ENCODE results near the gene TEX22. TPM values are rescaled to one million over a fixed set of nuclear protein-coding genes. Genes with fewer than 3 reads are reported as not detected.

TEX22 gene
- total and polyA plus RNA-seq, 2 experiments from 2014 or later, result 0.21 TPM

DNA sequence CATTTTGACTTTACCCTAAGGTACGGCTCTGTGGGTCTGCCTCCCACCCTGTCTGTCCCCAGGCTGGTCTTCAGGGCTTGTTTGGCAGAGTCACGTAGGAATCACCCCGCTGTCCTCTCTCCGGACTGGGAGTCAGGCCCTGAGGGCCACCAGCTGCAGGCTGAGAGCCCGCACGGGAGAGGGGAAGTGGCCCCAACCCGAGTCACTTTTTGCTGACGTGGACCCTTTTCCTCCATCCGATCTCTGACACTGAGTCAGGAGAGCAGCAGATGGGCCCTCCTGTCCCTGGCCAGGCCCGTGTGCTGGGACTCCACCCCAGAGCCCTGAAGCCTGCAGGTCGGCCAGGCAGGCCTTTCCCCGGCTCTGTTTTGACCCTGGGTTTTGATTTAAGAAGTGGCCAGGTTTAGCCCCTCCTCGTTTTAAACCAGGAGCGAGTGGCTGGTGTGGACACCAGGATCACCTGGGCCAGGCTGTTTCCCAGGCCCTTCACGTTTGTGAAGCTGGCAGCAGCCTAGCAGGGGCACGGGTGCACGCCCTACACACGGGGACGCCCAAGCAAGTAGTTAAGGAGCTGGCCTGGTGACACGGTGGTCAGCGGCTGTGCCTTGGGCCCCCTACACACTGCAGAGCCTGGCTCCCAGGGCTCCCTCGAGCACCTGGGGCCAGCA, 12.5 kb upstream of the TEX22 start:
- H3K9me3 Mint-ChIP-seq, result no peaks in the 10 kb centered on the region
- no peak for DNase-seq (ENCODE audit: low spot score)
- no peak overlapping the region for H3K4me3 ChIP-seq
- no peak overlapping the region for H3K27ac Mint-ChIP-seq
- H3K4me1 ChIP-seq (ENCODE audit: insufficient read depth), result no peaks in the 10 kb centered on the region
- no peaks in the 10 kb centered on the region for H3K4me1 Mint-ChIP-seq
- H3K27ac ChIP-seq (ENCODE audit: low read depth), result no peak overlapping the region
- H3K27me3 Mint-ChIP-seq (ENCODE audit: insufficient read depth, low read depth, poor library complexity), result peaks cover 10% of the 10 kb centered on the region
- ATAC-seq, result no peak
- H3K27me3 ChIP-seq (ENCODE audit: insufficient read depth), result no peaks in the 10 kb centered on the region
- no peaks in the 10 kb centered on the region for H4K20me1 ChIP-seq (replicated peaks; ENCODE audit: insufficient read depth)
- H3K79me2 ChIP-seq (replicated peaks; ENCODE audit: insufficient read depth), result no peaks in the 10 kb centered on the region
- H3K4me2 ChIP-seq, result no peak overlapping the region
- no peak overlapping the region for H3K4me3 Mint-ChIP-seq
- 0 out of 2 replicates have a peak, but pooled peaks cover 2% of the 10 kb centered on the region for H3F3A ChIP-seq (replicated peaks; ENCODE audit: low read depth)
- no peak for TF ChIP-seq REST (IDR thresholded peaks at IDR 0.05; ENCODE audit: unreplicated experiment)
- TF ChIP-seq, protein P1, sequence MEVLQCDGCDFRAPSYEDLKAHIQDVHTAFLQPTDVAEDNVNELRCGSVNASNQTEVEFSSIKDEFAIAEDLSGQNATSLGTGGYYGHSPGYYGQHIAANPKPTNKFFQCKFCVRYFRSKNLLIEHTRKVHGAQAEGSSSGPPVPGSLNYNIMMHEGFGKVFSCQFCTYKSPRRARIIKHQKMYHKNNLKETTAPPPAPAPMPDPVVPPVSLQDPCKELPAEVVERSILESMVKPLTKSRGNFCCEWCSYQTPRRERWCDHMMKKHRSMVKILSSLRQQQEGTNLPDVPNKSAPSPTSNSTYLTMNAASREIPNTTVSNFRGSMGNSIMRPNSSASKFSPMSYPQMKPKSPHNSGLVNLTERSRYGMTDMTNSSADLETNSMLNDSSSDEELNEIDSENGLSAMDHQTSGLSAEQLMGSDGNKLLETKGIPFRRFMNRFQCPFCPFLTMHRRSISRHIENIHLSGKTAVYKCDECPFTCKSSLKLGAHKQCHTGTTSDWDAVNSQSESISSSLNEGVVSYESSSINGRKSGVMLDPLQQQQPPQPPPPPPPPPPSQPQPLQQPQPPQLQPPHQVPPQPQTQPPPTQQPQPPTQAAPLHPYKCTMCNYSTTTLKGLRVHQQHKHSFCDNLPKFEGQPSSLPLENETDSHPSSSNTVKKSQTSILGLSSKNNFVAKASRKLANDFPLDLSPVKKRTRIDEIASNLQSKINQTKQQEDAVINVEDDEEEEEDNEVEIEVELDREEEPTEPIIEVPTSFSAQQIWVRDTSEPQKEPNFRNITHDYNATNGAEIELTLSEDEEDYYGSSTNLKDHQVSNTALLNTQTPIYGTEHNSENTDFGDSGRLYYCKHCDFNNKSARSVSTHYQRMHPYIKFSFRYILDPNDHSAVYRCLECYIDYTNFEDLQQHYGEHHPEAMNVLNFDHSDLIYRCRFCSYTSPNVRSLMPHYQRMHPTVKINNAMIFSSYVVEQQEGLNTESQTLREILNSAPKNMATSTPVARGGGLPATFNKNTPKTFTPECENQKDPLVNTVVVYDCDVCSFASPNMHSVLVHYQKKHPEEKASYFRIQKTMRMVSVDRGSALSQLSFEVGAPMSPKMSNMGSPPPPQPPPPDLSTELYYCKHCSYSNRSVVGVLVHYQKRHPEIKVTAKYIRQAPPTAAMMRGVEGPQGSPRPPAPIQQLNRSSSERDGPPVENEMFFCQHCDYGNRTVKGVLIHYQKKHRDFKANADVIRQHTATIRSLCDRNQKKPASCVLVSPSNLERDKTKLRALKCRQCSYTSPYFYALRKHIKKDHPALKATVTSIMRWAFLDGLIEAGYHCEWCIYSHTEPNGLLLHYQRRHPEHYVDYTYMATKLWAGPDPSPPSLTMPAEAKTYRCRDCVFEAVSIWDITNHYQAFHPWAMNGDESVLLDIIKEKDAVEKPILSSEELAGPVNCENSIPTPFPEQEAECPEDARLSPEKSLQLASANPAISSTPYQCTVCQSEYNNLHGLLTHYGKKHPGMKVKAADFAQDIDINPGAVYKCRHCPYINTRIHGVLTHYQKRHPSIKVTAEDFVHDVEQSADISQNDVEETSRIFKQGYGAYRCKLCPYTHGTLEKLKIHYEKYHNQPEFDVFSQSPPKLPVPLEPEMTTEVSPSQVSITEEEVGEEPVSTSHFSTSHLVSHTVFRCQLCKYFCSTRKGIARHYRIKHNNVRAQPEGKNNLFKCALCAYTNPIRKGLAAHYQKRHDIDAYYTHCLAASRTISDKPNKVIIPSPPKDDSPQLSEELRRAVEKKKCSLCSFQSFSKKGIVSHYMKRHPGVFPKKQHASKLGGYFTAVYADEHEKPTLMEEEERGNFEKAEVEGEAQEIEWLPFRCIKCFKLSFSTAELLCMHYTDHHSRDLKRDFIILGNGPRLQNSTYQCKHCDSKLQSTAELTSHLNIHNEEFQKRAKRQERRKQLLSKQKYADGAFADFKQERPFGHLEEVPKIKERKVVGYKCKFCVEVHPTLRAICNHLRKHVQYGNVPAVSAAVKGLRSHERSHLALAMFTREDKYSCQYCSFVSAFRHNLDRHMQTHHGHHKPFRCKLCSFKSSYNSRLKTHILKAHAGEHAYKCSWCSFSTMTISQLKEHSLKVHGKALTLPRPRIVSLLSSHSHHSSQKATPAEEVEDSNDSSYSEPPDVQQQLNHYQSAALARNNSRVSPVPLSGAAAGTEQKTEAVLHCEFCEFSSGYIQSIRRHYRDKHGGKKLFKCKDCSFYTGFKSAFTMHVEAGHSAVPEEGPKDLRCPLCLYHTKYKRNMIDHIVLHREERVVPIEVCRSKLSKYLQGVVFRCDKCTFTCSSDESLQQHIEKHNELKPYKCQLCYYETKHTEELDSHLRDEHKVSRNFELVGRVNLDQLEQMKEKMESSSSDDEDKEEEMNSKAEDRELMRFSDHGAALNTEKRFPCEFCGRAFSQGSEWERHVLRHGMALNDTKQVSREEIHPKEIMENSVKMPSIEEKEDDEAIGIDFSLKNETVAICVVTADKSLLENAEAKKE (CRISPR knock-in tag; IDR thresholded peaks at IDR 0.05), result no peak
- TF ChIP-seq EZH2phosphoT487 (IDR thresholded peaks at IDR 0.05; ENCODE audit: unreplicated experiment), result no peak
- no peak for TF ChIP-seq POLR2AphosphoS5 (IDR thresholded peaks at IDR 0.05; ENCODE audit: low read depth)
- TF ChIP-seq, protein P2, sequence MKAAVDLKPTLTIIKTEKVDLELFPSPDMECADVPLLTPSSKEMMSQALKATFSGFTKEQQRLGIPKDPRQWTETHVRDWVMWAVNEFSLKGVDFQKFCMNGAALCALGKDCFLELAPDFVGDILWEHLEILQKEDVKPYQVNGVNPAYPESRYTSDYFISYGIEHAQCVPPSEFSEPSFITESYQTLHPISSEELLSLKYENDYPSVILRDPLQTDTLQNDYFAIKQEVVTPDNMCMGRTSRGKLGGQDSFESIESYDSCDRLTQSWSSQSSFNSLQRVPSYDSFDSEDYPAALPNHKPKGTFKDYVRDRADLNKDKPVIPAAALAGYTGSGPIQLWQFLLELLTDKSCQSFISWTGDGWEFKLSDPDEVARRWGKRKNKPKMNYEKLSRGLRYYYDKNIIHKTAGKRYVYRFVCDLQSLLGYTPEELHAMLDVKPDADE (IDR thresholded peaks at IDR 0.05), result no peak
- TF ChIP-seq JUNB (IDR thresholded peaks at IDR 0.05; ENCODE audit: unreplicated experiment), result no peak
- TF ChIP-seq NANOG (IDR thresholded peaks at IDR 0.05; ENCODE audit: borderline replicate concordance), result no peak
- no peak for TF ChIP-seq CREB1 (CRISPR knock-in tag; IDR thresholded peaks at IDR 0.05; ENCODE audit: low read depth)
- TF ChIP-seq, protein P3, sequence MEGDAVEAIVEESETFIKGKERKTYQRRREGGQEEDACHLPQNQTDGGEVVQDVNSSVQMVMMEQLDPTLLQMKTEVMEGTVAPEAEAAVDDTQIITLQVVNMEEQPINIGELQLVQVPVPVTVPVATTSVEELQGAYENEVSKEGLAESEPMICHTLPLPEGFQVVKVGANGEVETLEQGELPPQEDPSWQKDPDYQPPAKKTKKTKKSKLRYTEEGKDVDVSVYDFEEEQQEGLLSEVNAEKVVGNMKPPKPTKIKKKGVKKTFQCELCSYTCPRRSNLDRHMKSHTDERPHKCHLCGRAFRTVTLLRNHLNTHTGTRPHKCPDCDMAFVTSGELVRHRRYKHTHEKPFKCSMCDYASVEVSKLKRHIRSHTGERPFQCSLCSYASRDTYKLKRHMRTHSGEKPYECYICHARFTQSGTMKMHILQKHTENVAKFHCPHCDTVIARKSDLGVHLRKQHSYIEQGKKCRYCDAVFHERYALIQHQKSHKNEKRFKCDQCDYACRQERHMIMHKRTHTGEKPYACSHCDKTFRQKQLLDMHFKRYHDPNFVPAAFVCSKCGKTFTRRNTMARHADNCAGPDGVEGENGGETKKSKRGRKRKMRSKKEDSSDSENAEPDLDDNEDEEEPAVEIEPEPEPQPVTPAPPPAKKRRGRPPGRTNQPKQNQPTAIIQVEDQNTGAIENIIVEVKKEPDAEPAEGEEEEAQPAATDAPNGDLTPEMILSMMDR (conservative IDR thresholded peaks at IDR 0.05; ENCODE audit: low read depth in 2 of 2), result no peak
- H3K36me3 ChIP-seq (ENCODE audit: insufficient read depth), result no peaks in the 10 kb centered on the region
- no peak overlapping the region for H2AFZ ChIP-seq
- peaks cover 15% of the 10 kb centered on the region for H3K36me3 Mint-ChIP-seq (ENCODE audit: low read depth)
- H3K9me2 ChIP-seq (ENCODE audit: insufficient read depth), result no peaks in the 10 kb centered on the region
